22Rv1 (cell line): ENCODE measurements around the gene GPR141.
"Not testable (repeated sequence)": the region's sequence is repeated elsewhere in the genome, so short reads cannot be mapped to it uniquely, and the experiment has no call there.

Experiments
- H3K27ac ChIP-seq: fragments of 450-650 bp; 2 replicates; pipeline ENCODE4 v1.5.1; 2017
- CTCF ChIP-seq: fragments of 450-650 bp; IDR thresholded peaks from 2 replicates; pipeline ENCODE4 v1.5.1; 2017; ENCODE audit warnings: mild to moderate bottlenecking
- ZFX ChIP-seq: fragments of 450-650 bp; IDR thresholded peaks from 2 replicates; pipeline ENCODE4 v1.6.1; 2017; ENCODE audit warnings: antibody characterized with exemption, borderline replicate concordance

The GPR141 gene

DNA sequence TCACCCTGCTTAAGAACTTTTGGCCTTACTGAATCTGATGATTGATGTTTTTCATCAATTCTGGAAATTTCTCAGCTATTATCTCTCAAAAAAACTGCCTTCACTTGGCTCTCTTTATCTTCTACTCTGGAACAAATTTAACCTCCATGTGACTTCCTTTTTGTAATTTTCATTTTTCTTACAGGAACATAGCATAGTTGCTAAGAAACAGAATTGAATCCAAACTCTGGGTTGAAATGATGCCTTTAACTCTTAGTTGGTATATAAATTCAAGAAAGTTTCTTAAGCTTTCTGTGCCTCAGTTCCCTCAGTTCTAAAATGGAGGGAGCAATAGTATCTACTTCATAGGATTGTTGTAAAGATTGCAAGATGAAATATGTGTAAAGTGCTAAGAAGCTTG is 19.8 kb downstream of the GPR141 start:
- TF ChIP-seq CTCF (no peak), ZFX (no peak)
- H3K27ac ChIP-seq: no peak overlapping the region

GRCh38 chr7:37704328-37704833 is 20.8 kb downstream of the GPR141 start:
- not testable (repeated sequence) for H3K27ac ChIP-seq

GRCh38 chr7:37705976-37706375 is 22.4 kb downstream of the GPR141 start:
- TF ChIP-seq ZFX: no peak
- TF ChIP-seq CTCF: no peak
- no peak overlapping the region for H3K27ac ChIP-seq

DNA sequence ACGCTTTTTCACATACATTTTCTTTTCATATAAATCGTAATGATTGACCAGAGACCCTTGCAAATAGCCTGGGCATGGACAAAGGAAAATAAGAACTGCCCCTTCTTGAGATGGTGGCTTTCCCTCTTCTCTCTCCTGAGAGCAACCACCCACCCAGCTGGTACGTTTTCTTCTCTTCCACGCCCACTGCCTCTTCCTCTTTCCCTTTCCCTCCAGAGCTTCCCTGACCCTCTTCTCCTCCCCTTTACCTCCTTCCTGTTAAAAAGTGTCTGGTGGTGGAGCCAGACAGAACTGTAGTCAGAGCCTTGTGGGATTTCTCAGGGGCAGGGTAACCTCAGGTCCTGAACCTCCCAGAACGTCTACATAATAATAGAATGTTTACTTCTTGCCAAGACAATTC is 23.2 kb downstream of the GPR141 start:
- no peak overlapping the region for H3K27ac ChIP-seq
- TF ChIP-seq ZFX: no peak
- no peak for TF ChIP-seq CTCF

DNA sequence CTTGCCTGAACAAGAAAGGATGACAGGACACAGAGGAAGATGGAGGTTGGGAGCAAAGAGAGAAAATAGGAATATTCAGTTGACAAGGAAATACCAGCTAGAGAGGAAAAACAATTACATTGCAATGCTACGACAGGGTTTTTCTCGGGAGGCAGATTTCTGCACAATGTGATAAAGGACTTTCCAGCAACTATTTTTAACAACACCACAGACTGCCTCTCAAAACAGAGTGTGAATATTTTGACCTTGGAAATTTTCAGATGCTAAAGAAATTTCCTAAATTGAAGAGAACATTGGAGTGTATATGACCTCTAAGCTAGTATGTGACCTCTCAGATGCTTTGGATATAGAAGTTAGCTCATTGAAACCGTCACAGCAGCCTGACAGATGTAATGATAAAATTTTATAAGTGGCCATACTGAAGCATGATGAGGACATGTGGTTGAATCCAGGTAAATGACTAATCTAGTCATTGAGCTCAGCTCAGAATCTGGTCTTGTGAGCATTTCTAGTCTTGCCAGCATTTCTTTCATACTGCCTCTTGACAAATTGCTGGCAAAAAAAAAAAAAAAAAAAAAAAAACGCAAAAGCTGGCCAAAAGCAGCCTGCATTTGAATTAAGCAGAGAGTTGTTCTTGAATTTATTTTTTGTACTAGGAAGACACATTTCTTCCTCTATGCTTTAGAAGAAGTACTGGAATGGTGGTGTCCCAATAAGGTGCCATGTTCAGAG is 24.4 kb downstream of the GPR141 start:
- TF ChIP-seq CTCF (no peak), ZFX (no peak)
- H3K27ac ChIP-seq: no peak overlapping the region

- H3K27ac ChIP-seq: no peak overlapping the region
- no peak for TF ChIP-seq CTCF
- no peak for TF ChIP-seq ZFX
These were observed 26.3 kb downstream of the GPR141 start for GRCh38 chr7:37709631-37710509.

GRCh38 chr7:37713613-37714012 is 30.0 kb downstream of the GPR141 start:
- no peak for TF ChIP-seq CTCF
- no peak overlapping the region for H3K27ac ChIP-seq
